HepG2 (cell line): Measurements from ENCODE around the gene MBL2. TPM values are rescaled to one million over a fixed set of nuclear protein-coding genes. Genes with fewer than 3 reads are reported as not detected.
A peak's percentile ranks its signal among the peaks of the same experiment; 100 is the strongest.

Experiments used
- BHLHE40 ChIP-seq: IDR thresholded peaks from 2 replicates; pipeline ENCODE4 v1.6.1; 2011; ENCODE audit warnings: low read length, improper control_type of control experiment
- CBX5 ChIP-seq: sonication (generic); formaldehyde crosslinking; IDR thresholded peaks from 2 replicates; pipeline ENCODE4 v1.4.0; 2020; ENCODE audit warnings: missing genetic modification reagents, borderline replicate concordance
- ELF3 ChIP-seq: IDR thresholded peaks from 2 replicates; pipeline ENCODE4 v1.6.1; 2016; ENCODE audit warnings: missing genetic modification reagents, missing compliant biosample characterization
- ERF ChIP-seq: IDR thresholded peaks from 2 replicates; pipeline ENCODE4 v1.6.1; 2018; ENCODE audit warnings: missing biosample characterization, missing genetic modification reagents
- FOSL2 ChIP-seq: sonication (generic); formaldehyde crosslinking; IDR thresholded peaks from 2 replicates; pipeline ENCODE4 v1.4.0; 2020; ENCODE audit warnings: missing genetic modification reagents
- FOXA1 ChIP-seq, 2 experiments: fragments of 450-650 bp in 1 of 2; sonication (generic) in 1 of 2; formaldehyde crosslinking in 1 of 2; IDR thresholded peaks; 2 replicates each; pipeline versions ENCODE4 v1.4.0 to v1.6.1; 2016 to 2020; ENCODE audit warnings: missing genetic modification reagents in 1 of 2
- HHEX ChIP-seq: IDR thresholded peaks from 2 replicates; pipeline ENCODE4 v1.6.1; 2016; ENCODE audit warnings: control low read depth
- HMG20A ChIP-seq: IDR thresholded peaks from 2 replicates; pipeline ENCODE4 v1.6.1; 2016; ENCODE audit warnings: borderline replicate concordance
- HNF1A ChIP-seq, 2 experiments: sonication (generic) in 1 of 2; formaldehyde crosslinking in 1 of 2; IDR thresholded peaks; 2 replicates each; pipeline versions ENCODE4 v1.4.0 to v1.6.1; 2016 to 2020; ENCODE audit warnings: borderline replicate concordance in 1 of 2, low read depth in 1 of 2, mild to moderate bottlenecking in 1 of 2, missing genetic modification reagents in 1 of 2
- HOXA3 ChIP-seq: sonication (generic); formaldehyde crosslinking; IDR thresholded peaks from 2 replicates; pipeline ENCODE4 v1.5.0; 2020; ENCODE audit warnings: missing genetic modification reagents
- IRF2 ChIP-seq: IDR thresholded peaks from 2 replicates; pipeline ENCODE4 v1.6.1; 2018; ENCODE audit warnings: missing genetic modification reagents, missing compliant biosample characterization
- KDM3A ChIP-seq: IDR thresholded peaks from 2 replicates; pipeline ENCODE4 v1.6.1; 2018; ENCODE audit warnings: low read depth, missing compliant biosample characterization
- LBX2 ChIP-seq: sonication (generic); formaldehyde crosslinking; IDR thresholded peaks from 2 replicates; pipeline ENCODE4 v1.5.0; 2020; ENCODE audit warnings: missing genetic modification reagents, mild to moderate bottlenecking, borderline replicate concordance
- MATR3 ChIP-seq: sonication (generic); formaldehyde crosslinking; IDR thresholded peaks from 2 replicates; pipeline ENCODE4 v1.4.0; 2020; ENCODE audit warnings: missing genetic modification reagents
- MIER3 ChIP-seq: IDR thresholded peaks from 2 replicates; pipeline ENCODE4 v1.6.1; 2016; ENCODE audit warnings: missing compliant biosample characterization, borderline replicate concordance
- MTERF4 ChIP-seq: sonication (generic); formaldehyde crosslinking; IDR thresholded peaks from 2 replicates; pipeline ENCODE4 v1.8.0; 2023; ENCODE audit warnings: mild to moderate bottlenecking, missing genetic modification reagents
- NR2F1 ChIP-seq, 2 experiments: fragments of 450-650 bp in 1 of 2; formaldehyde crosslinking in 1 of 2; IDR thresholded peaks; 2 replicates each; pipeline versions ENCODE4 v1.5.0 to v1.6.1; 2016 to 2020; ENCODE audit warnings: mild to moderate bottlenecking in 1 of 2, missing compliant biosample characterization in 1 of 2, missing genetic modification reagents in 1 of 2, moderate library complexity in 1 of 2
- NR2F2 ChIP-seq: IDR thresholded peaks from 2 replicates; pipeline ENCODE4 v1.6.1; 2012; ENCODE audit warnings: low read depth, inconsistent platforms, borderline replicate concordance
- PHF21A ChIP-seq: sonication (generic); formaldehyde crosslinking; IDR thresholded peaks from 2 replicates; pipeline ENCODE4 v1.5.0; 2020; ENCODE audit warnings: mild to moderate bottlenecking, missing genetic modification reagents
- POLR2A ChIP-seq, 2 experiments: IDR thresholded peaks; 2 replicates each; pipeline ENCODE4 v1.6.1; 2011; ENCODE audit warnings: low read depth in 2 of 2, low read length in 2 of 2, mild to moderate bottlenecking in 1 of 2, moderate library complexity in 1 of 2; ENCODE audit not compliant: insufficient read depth in 1 of 2
- RCOR2 ChIP-seq: IDR thresholded peaks from 2 replicates; pipeline ENCODE4 v1.6.1; 2016; ENCODE audit warnings: missing biosample characterization, missing genetic modification reagents
- SAP130 ChIP-seq: IDR thresholded peaks from 2 replicates; pipeline ENCODE4 v1.6.1; 2016; ENCODE audit warnings: low read depth
- TEAD3 ChIP-seq: optimal IDR thresholded peaks from 2 replicates; pipeline ENCODE3; 2016; ENCODE audit warnings: borderline replicate concordance
- THRA ChIP-seq: sonication (generic); formaldehyde crosslinking; IDR thresholded peaks from 2 replicates; pipeline ENCODE4 v1.4.0; 2020; ENCODE audit warnings: missing genetic modification reagents, borderline replicate concordance
- ZKSCAN8 ChIP-seq: IDR thresholded peaks from 2 replicates; pipeline ENCODE4 v1.6.1; 2016; ENCODE audit warnings: borderline replicate concordance, missing genetic modification reagents, missing compliant biosample characterization
- polyA plus RNA-seq, 8 experiments: library from polyadenylated mRNA; depleted of rRNA in 3 of 8; stranded (reverse) in 7 of 8; unstranded in 1 of 8; fragments of >200 nt; fragmentation: Illumina TruSeq in 4 of 8; extraction: Trizol in 4 of 8; gene quantifications; 2 replicates each; pipeline versions ENCODE4 v1.2.1 to v1.2.3, GENCODE V29; 2011 to 2016; ENCODE audit warnings: low read depth in 4 of 8, missing spikeins in 1 of 8, mixed read lengths in 1 of 8; ENCODE audit not compliant: insufficient read depth in 1 of 8
- total RNA-seq, 5 experiments: library from RNA; depleted of rRNA; stranded (reverse); fragments of >200 nt; fragmentation: Illumina TruSeq; extraction: Trizol; gene quantifications; 2 replicates each; pipeline ENCODE4 v1.2.3, GENCODE V29; 2016; ENCODE audit warnings: low read depth in 1 of 5

Gene MBL2
- total and polyA plus RNA-seq, 2 of the 13 experiments (the other 11 are each of a cell fraction or from before 2014, with no cell fraction given), result 9.6 to 16.2 TPM

GRCh38 chr10:52768001-52768532, 4.5 kb downstream of the MBL2 start (continued):
- TF ChIP-seq HNF1A (IDR thresholded peaks at IDR 0.05; ENCODE audit: low read depth), result no peak; the same call in 1 of the 2 replicates
- peak; percentile 83; the same call in 1 of the 2 replicates for TF ChIP-seq HNF1A (CRISPR knock-in tag; IDR thresholded peaks at IDR 0.05; ENCODE audit: borderline replicate concordance)
- no peak for TF ChIP-seq MATR3 (CRISPR knock-in tag)
- peak; percentile 91 for TF ChIP-seq RCOR2 (CRISPR knock-in tag)
- TF ChIP-seq BHLHE40, result no peak
- TF ChIP-seq KDM3A (CRISPR knock-in tag), result 0 out of 2 replicates have a peak, but pooled peaks have one; percentile 33
- TF ChIP-seq PHF21A, result peak; percentile 79
- TF ChIP-seq THRA (CRISPR knock-in tag), result peak; percentile 84; the same call in 1 of the 2 replicates
- TF ChIP-seq IRF2, result peak; percentile 65
- TF ChIP-seq MIER3 (CRISPR knock-in tag), result peak; percentile 25; the same call in 1 of the 2 replicates
- TF ChIP-seq CBX5, result peak; percentile 35; the same call in 1 of the 2 replicates
- TF ChIP-seq HOXA3 (CRISPR knock-in tag), result peak; percentile 36; the same call in 1 of the 2 replicates
- peak; percentile 77; the same call in 1 of the 2 replicates for TF ChIP-seq HMG20A (CRISPR knock-in tag)
- TF ChIP-seq LBX2 (CRISPR knock-in tag), result no peak
- TF ChIP-seq MTERF4 (CRISPR knock-in tag), result 0 out of 2 replicates have a peak, but pooled peaks have one; percentile 26
- TF ChIP-seq POLR2A (IDR thresholded peaks at IDR 0.05; ENCODE audit: insufficient read depth in 1 of 2, low read depth in 2 of 2, low read length in 2 of 2), result peak; percentile 17 to 30; a peak in 1 of 4 replicates
- TF ChIP-seq FOXA1 (IDR thresholded peaks at IDR 0.05), result no peak
- peak; percentile 62 for TF ChIP-seq FOXA1 (CRISPR knock-in tag; IDR thresholded peaks at IDR 0.05)
- TF ChIP-seq ERF (CRISPR knock-in tag), result peak; percentile 32; the same call in 1 of the 2 replicates
- TF ChIP-seq TEAD3 (CRISPR knock-in tag), result peak; percentile 96
- peak; percentile 68 for TF ChIP-seq FOSL2
- TF ChIP-seq ZKSCAN8, result peak; percentile 60; the same call in 1 of the 2 replicates
- TF ChIP-seq NR2F1 (CRISPR knock-in tag; IDR thresholded peaks at IDR 0.05), result peak; percentile 29 to 53; a peak in 2 of 4 replicates
- peak; percentile 35; the same call in 1 of the 2 replicates for TF ChIP-seq HHEX
- TF ChIP-seq SAP130 (CRISPR knock-in tag), result peak; percentile 53
- peak; percentile 87 for TF ChIP-seq NR2F2
- peak; percentile 44 for TF ChIP-seq ELF3 (CRISPR knock-in tag)
